ENCODE results near the gene C2orf92.

GRCh38 chr2:97735161-97735561 lies 65.6 kb downstream of the C2orf92 start:
- TF ChIP-seq, protein P1, sequence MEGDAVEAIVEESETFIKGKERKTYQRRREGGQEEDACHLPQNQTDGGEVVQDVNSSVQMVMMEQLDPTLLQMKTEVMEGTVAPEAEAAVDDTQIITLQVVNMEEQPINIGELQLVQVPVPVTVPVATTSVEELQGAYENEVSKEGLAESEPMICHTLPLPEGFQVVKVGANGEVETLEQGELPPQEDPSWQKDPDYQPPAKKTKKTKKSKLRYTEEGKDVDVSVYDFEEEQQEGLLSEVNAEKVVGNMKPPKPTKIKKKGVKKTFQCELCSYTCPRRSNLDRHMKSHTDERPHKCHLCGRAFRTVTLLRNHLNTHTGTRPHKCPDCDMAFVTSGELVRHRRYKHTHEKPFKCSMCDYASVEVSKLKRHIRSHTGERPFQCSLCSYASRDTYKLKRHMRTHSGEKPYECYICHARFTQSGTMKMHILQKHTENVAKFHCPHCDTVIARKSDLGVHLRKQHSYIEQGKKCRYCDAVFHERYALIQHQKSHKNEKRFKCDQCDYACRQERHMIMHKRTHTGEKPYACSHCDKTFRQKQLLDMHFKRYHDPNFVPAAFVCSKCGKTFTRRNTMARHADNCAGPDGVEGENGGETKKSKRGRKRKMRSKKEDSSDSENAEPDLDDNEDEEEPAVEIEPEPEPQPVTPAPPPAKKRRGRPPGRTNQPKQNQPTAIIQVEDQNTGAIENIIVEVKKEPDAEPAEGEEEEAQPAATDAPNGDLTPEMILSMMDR (IDR thresholded peaks at IDR 0.05): no peak
- TF ChIP-seq POLR2AphosphoS5 (IDR thresholded peaks at IDR 0.05; ENCODE audit: insufficient read depth in 1 of 2, low read depth in 1 of 2) (no peak), POLR2A (IDR thresholded peaks at IDR 0.05) (no peak)

Measured in vagina (tissue), 2 donors.